Gastrocnemius medialis (tissue), 4 donors: ENCODE data around the gene PPFIBP2. TPM values are rescaled to one million over a fixed set of nuclear protein-coding genes. Genes with fewer than 3 reads are reported as not detected.

Source experiments
- ATAC-seq, 2 donors: fragments of 150-250 bp; one replicate each; pipeline ENCODE4 v1.9.1; 2016
- DNase-seq, 2 donors: peaks; one replicate each; pipeline ENCODE4 v3.0.0-alpha.2; 2019
- H3K27ac ChIP-seq, 4 donors: fragments of 200-600 bp; sonication (generic); 1 replicate in 1 of 4; 2 replicates in 3 of 4; pipeline ENCODE4 v1.5.1; 2016 to 2018; ENCODE audit warnings: mild to moderate bottlenecking in 2 of 4, moderate library complexity in 1 of 4
- H3K27me3 ChIP-seq, 3 donors: fragments of 200-600 bp; sonication (generic) in 2 of 3; 1 replicate in 1 of 3; 2 replicates in 2 of 3; pipeline versions ENCODE4 v1.5.1 to v1.6.0; 2016 to 2019; ENCODE audit warnings: mild to moderate bottlenecking in 1 of 3, moderate library complexity in 1 of 3
- H3K36me3 ChIP-seq, 2 donors: fragments of 200-600 bp; sonication (generic) in 1 of 2; one replicate each; pipeline ENCODE4 v1.5.1; 2017 to 2018
- H3K4me1 ChIP-seq, 2 donors: fragments of 200-600 bp; sonication (generic) in 1 of 2; one replicate each; pipeline ENCODE4 v1.5.1; 2016 to 2017; ENCODE audit warnings: mild to moderate bottlenecking in 2 of 2
- H3K4me3 ChIP-seq, 4 donors: fragments of 200-600 bp; sonication (generic) in 3 of 4; 1 replicate in 1 of 4; 2 replicates in 3 of 4; pipeline ENCODE4 v1.5.1; 2016 to 2019; ENCODE audit warnings: mild to moderate bottlenecking in 2 of 4
- H3K9me3 ChIP-seq, 3 donors: fragments of 200-600 bp; sonication (generic) in 2 of 3; 1 replicate in 1 of 3; 2 replicates in 2 of 3; pipeline ENCODE4 v1.5.1; 2016 to 2019
- CTCF ChIP-seq, 5 experiments: fragments of 450-650 bp in 3 of 5; fragments of 200-600 bp in 2 of 5; sonication (generic) in 2 of 5; IDR thresholded peaks in 4 of 5; conservative IDR thresholded peaks in 1 of 5; 1 replicate in 4 of 5; 2 replicates in 1 of 5; pipeline ENCODE4 v1.5.1; 2016 to 2019; ENCODE audit warnings: antibody characterized with exemption in 5 of 5, mild to moderate bottlenecking in 3 of 5, moderate library complexity in 3 of 5
- POLR2A ChIP-seq, 2 donors: fragments of 450-650 bp; IDR thresholded peaks; one replicate each; pipeline ENCODE4 v1.6.1; 2017; ENCODE audit warnings: antibody characterized with exemption in 2 of 2, mild to moderate bottlenecking in 2 of 2, moderate library complexity in 2 of 2
- in situ Hi-C, 4 donors: fragments of 200-750 bp; cut with MboI; loops; one replicate each; pipeline versions ENCODE4 v1.15.0 to v1.8.0; 2017; ENCODE audit warnings: low sequenced_read_pairs in 4 of 4
- intact Hi-C: fragments of 100-400 bp; cut with DNase I; formaldehyde crosslinking; loops from one replicate; pipeline ENCODE4 v1.15.1; 2023; ENCODE audit warnings: low total_unique reads
- total RNA-seq, 4 donors: library from RNA; depleted of rRNA; stranded (reverse); fragments of >200 nt; gene quantifications; one replicate each; pipeline versions ENCODE4 v1.1.0 to v1.2.3, GENCODE V29; 2016

Gene PPFIBP2
- total RNA-seq, 4 donors from 2014 or later: 10.5 to 33.5 (median 25.4) TPM

- Histone ChIP-seq H3K4me3 (no peak overlapping the region), H3K4me1 (peaks cover 31 to 48% of the 10 kb centered on the region in 2 donors), H3K27me3 (no peaks in the 10 kb centered on the region), H3K9me3 (no peaks in the 10 kb centered on the region), H3K36me3 (no peaks in the 10 kb centered on the region), H3K27ac (peak overlapping the region; percentile 20 to 70 (median 36))
- DNase-seq (peak in 1 of 2 donors; percentile 55), ATAC-seq (peak; percentile 57 to 76)
- no peak for TF ChIP-seq CTCF (IDR thresholded peaks at IDR 0.05 in 4 of 5, conservative IDR thresholded peaks at IDR 0.05 in 1 of 5)
- no peak for TF ChIP-seq POLR2A (IDR thresholded peaks at IDR 0.05)
- intact Hi-C loops: no loop called here
- in situ Hi-C loops: no loop called here
Measured at GRCh38 chr11:7523416-7524210, 9.8 kb downstream of the PPFIBP2 start.

- in situ Hi-C loops: no loop called here
- H3K4me1 ChIP-seq: peaks cover 34 to 57% of the 10 kb centered on the region in 2 donors
- no peaks in the 10 kb centered on the region for H3K36me3 ChIP-seq
- peak overlapping the region; percentile 20 to 70 (median 36) for H3K27ac ChIP-seq
- H3K9me3 ChIP-seq: no peaks in the 10 kb centered on the region
- DNase-seq (no peak), ATAC-seq (no peak)
- intact Hi-C loops: no loop called here
- no peak overlapping the region for H3K4me3 ChIP-seq
- no peaks in the 10 kb centered on the region for H3K27me3 ChIP-seq
- TF ChIP-seq POLR2A (IDR thresholded peaks at IDR 0.05) (no peak), CTCF (IDR thresholded peaks at IDR 0.05 in 4 of 5, conservative IDR thresholded peaks at IDR 0.05 in 1 of 5) (no peak)
Measured at GRCh38 chr11:7524462-7525235, 10.8 kb downstream of the PPFIBP2 start.

DNA sequence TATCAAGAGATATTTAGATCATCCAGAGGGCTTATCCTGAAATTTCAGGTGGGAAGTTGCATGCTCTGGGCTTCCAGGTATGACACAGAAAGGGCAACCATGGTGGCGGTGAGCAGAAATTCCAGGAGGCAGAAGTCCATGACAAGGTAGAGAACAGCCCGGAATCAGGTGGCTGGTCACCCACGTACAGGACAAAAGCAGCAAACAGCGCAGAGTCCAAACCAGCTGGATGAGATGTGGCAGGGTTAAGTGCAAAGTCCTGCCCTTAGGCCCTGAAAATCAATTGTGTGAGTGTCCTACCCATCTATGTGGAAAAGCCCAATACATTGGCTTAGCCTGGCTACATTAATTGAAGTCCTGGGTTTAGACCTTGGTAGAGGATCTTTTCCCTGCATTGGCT is 11.6 kb downstream of the PPFIBP2 start:
- H3K9me3 ChIP-seq: no peaks in the 10 kb centered on the region
- ATAC-seq: no peak
- DNase-seq: no peak
- intact Hi-C loops: no loop called here
- no peaks in the 10 kb centered on the region for H3K36me3 ChIP-seq
- in situ Hi-C loops: no loop called here
- no peaks in the 10 kb centered on the region for H3K27me3 ChIP-seq
- TF ChIP-seq CTCF (IDR thresholded peaks at IDR 0.05 in 4 of 5, conservative IDR thresholded peaks at IDR 0.05 in 1 of 5): no peak
- TF ChIP-seq POLR2A (IDR thresholded peaks at IDR 0.05): no peak
- no peak overlapping the region for H3K4me3 ChIP-seq
- H3K4me1 ChIP-seq: peaks cover 40 to 62% of the 10 kb centered on the region in 2 donors
- no peak overlapping the region for H3K27ac ChIP-seq

GRCh38 chr11:7527029-7527428 is 13.2 kb downstream of the PPFIBP2 start:
- TF ChIP-seq CTCF (IDR thresholded peaks at IDR 0.05 in 4 of 5, conservative IDR thresholded peaks at IDR 0.05 in 1 of 5) (no peak), POLR2A (IDR thresholded peaks at IDR 0.05) (no peak)
- Histone ChIP-seq H3K36me3 (no peaks in the 10 kb centered on the region), H3K27ac (no peak overlapping the region), H3K4me3 (no peak overlapping the region), H3K27me3 (no peaks in the 10 kb centered on the region), H3K4me1 (peaks cover 40 to 52% of the 10 kb centered on the region in 2 donors), H3K9me3 (no peaks in the 10 kb centered on the region)
- in situ Hi-C loops: no loop called here
- DNase-seq (no peak), ATAC-seq (no peak)
- intact Hi-C loops: no loop called here
